ENCODE measurements around the gene SPCS2. TPM values are rescaled to one million over a fixed set of nuclear protein-coding genes. Genes with fewer than 3 reads are reported as not detected.
"Not testable (repeated sequence)": the region's sequence is repeated elsewhere in the genome, so short reads cannot be mapped to it uniquely, and the experiment has no call there.

The SPCS2 gene
- total and polyA plus RNA-seq, 12 donors, result 78.4 to 143 (median 107) TPM

DNA sequence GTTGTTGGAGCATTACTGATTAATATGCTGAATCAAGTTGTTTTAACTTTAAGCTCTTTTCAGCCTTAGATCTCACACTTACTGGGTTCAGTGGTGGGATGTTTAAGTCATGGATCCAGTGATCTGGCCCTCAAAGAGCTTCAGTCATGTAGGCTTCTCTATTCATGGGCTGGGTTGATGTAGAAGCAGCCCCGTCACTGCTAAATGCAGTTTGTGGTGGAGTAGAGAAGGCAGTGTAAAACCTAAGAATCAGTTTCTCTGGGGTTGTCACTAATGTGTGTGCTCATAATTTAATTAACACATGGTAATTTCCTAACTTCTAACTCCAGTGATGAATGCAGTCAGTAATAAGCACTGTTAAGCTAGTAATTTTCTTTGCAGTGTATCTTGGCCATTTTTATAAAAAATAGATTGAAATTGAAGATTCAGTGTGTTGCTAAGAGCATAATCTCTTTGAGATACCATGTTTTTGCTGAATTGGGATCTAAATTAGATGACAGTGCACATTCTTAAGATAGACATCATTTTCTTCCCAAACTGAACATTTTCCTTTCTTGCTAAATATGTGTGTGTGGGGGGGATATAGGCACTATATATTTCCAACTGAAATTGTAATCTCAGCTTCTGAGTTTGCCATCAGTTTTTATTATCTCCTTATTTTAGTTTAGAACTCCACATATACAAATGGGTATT, 9.0 kb downstream of the SPCS2 start:
- Histone ChIP-seq H3K27me3 (no peaks in the 10 kb centered on the region), H3K4me3 (no peak overlapping the region), H3K4me1 (peaks cover 0 to 82% (median 57%) of the 10 kb centered on the region in 9 donors), H3K9me3 (no peaks in the 10 kb centered on the region), H3K27ac (no peak overlapping the region), H3K36me3 (peaks cover 0 to 47% (median 0%) of the 10 kb centered on the region in 9 donors)
- 94 to 98% methylated on average over 1 of the region's 1 CpG for WGBS, 2 donors
- TF ChIP-seq, protein P1, sequence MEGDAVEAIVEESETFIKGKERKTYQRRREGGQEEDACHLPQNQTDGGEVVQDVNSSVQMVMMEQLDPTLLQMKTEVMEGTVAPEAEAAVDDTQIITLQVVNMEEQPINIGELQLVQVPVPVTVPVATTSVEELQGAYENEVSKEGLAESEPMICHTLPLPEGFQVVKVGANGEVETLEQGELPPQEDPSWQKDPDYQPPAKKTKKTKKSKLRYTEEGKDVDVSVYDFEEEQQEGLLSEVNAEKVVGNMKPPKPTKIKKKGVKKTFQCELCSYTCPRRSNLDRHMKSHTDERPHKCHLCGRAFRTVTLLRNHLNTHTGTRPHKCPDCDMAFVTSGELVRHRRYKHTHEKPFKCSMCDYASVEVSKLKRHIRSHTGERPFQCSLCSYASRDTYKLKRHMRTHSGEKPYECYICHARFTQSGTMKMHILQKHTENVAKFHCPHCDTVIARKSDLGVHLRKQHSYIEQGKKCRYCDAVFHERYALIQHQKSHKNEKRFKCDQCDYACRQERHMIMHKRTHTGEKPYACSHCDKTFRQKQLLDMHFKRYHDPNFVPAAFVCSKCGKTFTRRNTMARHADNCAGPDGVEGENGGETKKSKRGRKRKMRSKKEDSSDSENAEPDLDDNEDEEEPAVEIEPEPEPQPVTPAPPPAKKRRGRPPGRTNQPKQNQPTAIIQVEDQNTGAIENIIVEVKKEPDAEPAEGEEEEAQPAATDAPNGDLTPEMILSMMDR (IDR thresholded peaks at IDR 0.05), result no peak
- no peak for DNase-seq
- ATAC-seq, result no peak
- intact Hi-C loops (cut with DNase I), result no loop called here

DNA sequence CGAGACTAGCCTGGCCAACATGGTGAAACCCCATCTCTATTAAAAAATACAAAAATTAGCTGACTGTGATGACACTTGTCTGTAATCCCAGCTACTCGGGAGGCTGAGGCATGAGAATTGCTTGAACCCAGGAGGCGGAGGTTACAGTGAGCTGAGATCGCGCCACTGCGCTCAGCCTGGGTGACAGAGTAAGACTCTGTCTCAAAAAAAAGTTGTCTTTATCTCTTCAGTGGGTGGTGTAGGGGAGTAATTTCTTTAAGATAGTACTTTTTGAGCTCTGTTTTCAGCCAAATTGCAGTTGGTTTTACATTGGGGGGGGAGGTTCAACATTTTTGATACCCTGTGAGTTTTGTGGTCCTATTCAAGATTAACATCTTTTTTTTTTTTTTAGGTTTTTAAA, 11.1 kb downstream of the SPCS2 start:
- H3K27me3 ChIP-seq, DNase-seq, ATAC-seq, H3K27ac ChIP-seq, H3K9me3 ChIP-seq, H3K4me3 ChIP-seq: not testable (repeated sequence)
- intact Hi-C loops (cut with DNase I), result loop anchor here in 1 of 10 donors (10.0 kb wide), 1 partner anchor 785 kb away; the partner anchor contains the start of genes C2CD3 and PPME1
- Histone ChIP-seq H3K4me1 (peaks cover 0 to 88% (median 71%) of the 10 kb centered on the region in 9 donors), H3K36me3 (peaks cover 0 to 50% (median 0%) of the 10 kb centered on the region in 9 donors)
- 92 to 94% methylated on average over 6 of the region's 6 CpGs for WGBS, 2 donors

DNA sequence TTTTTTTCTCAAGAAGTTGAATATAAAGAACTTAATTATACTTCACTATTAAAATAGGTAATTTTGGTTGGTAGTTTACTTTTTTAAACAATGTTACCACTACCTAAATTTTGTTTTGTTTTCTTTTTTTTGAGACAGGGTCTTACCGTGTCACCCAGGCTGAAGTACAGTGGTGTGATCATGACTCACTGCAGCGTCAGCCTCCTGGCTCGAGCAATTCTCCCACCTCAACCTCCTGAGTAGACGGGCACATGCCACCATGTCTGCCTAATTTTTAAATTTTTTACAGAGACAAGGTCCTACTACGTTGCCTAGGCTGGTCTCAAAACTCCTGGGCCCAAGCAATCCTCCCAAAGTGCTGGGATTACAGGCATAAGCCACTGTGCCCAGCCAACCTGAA, 17.6 kb downstream of the SPCS2 start:
- DNase-seq, result no peak
- H3K4me1 ChIP-seq, result peaks cover 0 to 38% (median 26%) of the 10 kb centered on the region in 9 donors
- TF ChIP-seq, protein P1 (IDR thresholded peaks at IDR 0.05), result no peak
- 83 to 86% methylated on average over 5 of the region's 5 CpGs for whole genome bisulfite sequencing, 2 donors
- peaks cover 0 to 89% (median 17%) of the 10 kb centered on the region in 9 donors for H3K36me3 ChIP-seq
- intact Hi-C loops (cut with DNase I), result loop anchor here in 1 of 10 donors (10.0 kb wide), 1 partner anchor 792 kb away; the partner anchor contains the start of genes C2CD3 and PPME1
- no peaks in the 10 kb centered on the region for H3K27me3 ChIP-seq
- no peak overlapping the region for H3K4me3 ChIP-seq
- no peak for ATAC-seq
- no peak overlapping the region for H3K27ac ChIP-seq
- no peaks in the 10 kb centered on the region for H3K9me3 ChIP-seq

DNA sequence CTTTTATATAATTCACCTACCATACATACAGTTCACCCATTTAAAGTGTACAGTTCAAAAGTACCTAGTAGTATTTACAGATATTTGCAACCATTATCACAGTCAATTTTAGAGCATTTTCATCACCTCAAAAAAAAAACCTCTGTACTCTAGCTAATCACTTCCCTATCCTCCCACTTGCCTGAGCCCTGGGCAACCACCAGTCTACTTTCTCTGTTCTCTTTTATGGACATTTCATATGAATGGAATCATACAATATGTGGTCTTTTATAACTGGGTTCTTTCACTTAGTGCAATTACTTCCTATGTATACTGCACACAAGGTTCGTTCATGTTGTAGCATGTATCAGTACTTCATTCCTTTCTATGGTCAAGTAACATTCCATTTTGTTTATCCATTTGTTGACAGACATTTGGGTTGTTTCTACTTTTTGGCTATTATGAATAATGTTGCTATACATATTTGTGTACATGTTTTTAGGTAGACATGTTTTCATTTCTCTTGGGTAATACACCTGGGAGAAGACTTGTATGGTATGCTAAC, 21.9 kb downstream of the SPCS2 start:
- Histone ChIP-seq H3K27ac (no peak overlapping the region), H3K9me3 (no peaks in the 10 kb centered on the region), H3K4me3 (no peak overlapping the region), H3K4me1 (peaks cover 0 to 10% (median 0%) of the 10 kb centered on the region in 9 donors), H3K27me3 (no peaks in the 10 kb centered on the region), H3K36me3 (peaks cover 0 to 100% (median 23%) of the 10 kb centered on the region in 9 donors)
- DNase-seq (no peak), ATAC-seq (no peak)
- 75 to 77% methylated on average over 1 of the region's 1 CpG for WGBS, 2 donors
- intact Hi-C loops (cut with DNase I), result no loop called here
- TF ChIP-seq, protein P1 (IDR thresholded peaks at IDR 0.05), result no peak

DNA sequence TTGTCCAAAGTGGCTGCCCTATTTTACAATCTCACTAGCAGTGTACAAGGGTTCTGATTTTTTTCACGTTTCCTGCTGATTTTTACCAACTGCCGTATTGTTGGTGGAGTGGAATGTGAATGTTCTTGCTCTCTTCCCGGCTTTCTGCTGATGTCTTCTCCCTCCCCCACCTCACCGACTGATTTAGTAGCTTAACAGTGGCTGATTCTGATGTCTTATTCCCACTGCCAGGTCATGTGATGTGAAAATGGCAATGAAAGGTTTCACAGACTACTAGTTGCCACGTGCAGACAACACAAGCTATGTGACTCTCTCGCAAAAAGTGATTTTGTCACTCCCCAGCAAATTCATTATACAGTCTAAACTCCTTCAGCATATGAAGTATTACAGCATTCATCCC, 22.4 kb downstream of the SPCS2 start:
- Histone ChIP-seq H3K36me3 (peaks cover 0 to 100% (median 23%) of the 10 kb centered on the region in 9 donors), H3K27me3 (no peaks in the 10 kb centered on the region), H3K9me3 (no peaks in the 10 kb centered on the region), H3K4me3 (no peak overlapping the region), H3K27ac (no peak overlapping the region), H3K4me1 (peaks cover 0 to 10% (median 0%) of the 10 kb centered on the region in 9 donors)
- intact Hi-C loops (cut with DNase I), result no loop called here
- no peak for ATAC-seq
- TF ChIP-seq, protein P1 (IDR thresholded peaks at IDR 0.05), result no peak
- DNase-seq, result no peak
- 51 to 58% methylated on average over 6 of the region's 6 CpGs for WGBS, 2 donors
